Erythroblast (primary cell): ENCODE results near the gene GNAL.

Experiments
- GATA1 ChIP-seq: IDR thresholded peaks from 2 replicates; pipeline ENCODE4 v1.6.1; 2011; ENCODE audit warnings: low read depth, mild to moderate bottlenecking, control low read depth, low read length, moderate library complexity
- POLR2A ChIP-seq: IDR thresholded peaks from 2 replicates; pipeline ENCODE4 v1.6.1; 2011; ENCODE audit warnings: mild to moderate bottlenecking, low read length

- no peak for TF ChIP-seq POLR2A
- no peak for TF ChIP-seq GATA1
These were observed 177.7 kb downstream of the GNAL start for GRCh38 chr18:11866764-11867163.
